Measurements from ENCODE around the gene ARHGAP22. TPM values are rescaled to one million over a fixed set of nuclear protein-coding genes. Genes with fewer than 3 reads are reported as not detected.

ARHGAP22 gene
- total and polyA plus RNA-seq, 2 experiments from 2014 or later, result 4.8 to 10.7 TPM

- TF ChIP-seq ZNF331 (CRISPR knock-in tag; IDR thresholded peaks at IDR 0.05; ENCODE audit: low read depth) (no peak), NANOG (IDR thresholded peaks at IDR 0.05; ENCODE audit: borderline replicate concordance) (no peak), POLR2AphosphoS5 (IDR thresholded peaks at IDR 0.05; ENCODE audit: low read depth) (no peak), STAT1 (IDR thresholded peaks at IDR 0.05; ENCODE audit: unreplicated experiment) (no peak), ETS1 (IDR thresholded peaks at IDR 0.05) (no peak), EZH2 (IDR thresholded peaks at IDR 0.05; ENCODE audit: low read depth, unreplicated experiment) (no peak), ZNF114 (CRISPR knock-in tag; IDR thresholded peaks at IDR 0.05) (no peak), CREB1 (CRISPR knock-in tag; IDR thresholded peaks at IDR 0.05; ENCODE audit: low read depth) (no peak), EZH2phosphoT487 (IDR thresholded peaks at IDR 0.05; ENCODE audit: unreplicated experiment) (no peak), JUNB (IDR thresholded peaks at IDR 0.05; ENCODE audit: unreplicated experiment) (no peak)
- TF ChIP-seq, protein P1, sequence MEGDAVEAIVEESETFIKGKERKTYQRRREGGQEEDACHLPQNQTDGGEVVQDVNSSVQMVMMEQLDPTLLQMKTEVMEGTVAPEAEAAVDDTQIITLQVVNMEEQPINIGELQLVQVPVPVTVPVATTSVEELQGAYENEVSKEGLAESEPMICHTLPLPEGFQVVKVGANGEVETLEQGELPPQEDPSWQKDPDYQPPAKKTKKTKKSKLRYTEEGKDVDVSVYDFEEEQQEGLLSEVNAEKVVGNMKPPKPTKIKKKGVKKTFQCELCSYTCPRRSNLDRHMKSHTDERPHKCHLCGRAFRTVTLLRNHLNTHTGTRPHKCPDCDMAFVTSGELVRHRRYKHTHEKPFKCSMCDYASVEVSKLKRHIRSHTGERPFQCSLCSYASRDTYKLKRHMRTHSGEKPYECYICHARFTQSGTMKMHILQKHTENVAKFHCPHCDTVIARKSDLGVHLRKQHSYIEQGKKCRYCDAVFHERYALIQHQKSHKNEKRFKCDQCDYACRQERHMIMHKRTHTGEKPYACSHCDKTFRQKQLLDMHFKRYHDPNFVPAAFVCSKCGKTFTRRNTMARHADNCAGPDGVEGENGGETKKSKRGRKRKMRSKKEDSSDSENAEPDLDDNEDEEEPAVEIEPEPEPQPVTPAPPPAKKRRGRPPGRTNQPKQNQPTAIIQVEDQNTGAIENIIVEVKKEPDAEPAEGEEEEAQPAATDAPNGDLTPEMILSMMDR (conservative IDR thresholded peaks at IDR 0.05; ENCODE audit: low read depth in 2 of 2), result no peak
- TF ChIP-seq, protein P2, sequence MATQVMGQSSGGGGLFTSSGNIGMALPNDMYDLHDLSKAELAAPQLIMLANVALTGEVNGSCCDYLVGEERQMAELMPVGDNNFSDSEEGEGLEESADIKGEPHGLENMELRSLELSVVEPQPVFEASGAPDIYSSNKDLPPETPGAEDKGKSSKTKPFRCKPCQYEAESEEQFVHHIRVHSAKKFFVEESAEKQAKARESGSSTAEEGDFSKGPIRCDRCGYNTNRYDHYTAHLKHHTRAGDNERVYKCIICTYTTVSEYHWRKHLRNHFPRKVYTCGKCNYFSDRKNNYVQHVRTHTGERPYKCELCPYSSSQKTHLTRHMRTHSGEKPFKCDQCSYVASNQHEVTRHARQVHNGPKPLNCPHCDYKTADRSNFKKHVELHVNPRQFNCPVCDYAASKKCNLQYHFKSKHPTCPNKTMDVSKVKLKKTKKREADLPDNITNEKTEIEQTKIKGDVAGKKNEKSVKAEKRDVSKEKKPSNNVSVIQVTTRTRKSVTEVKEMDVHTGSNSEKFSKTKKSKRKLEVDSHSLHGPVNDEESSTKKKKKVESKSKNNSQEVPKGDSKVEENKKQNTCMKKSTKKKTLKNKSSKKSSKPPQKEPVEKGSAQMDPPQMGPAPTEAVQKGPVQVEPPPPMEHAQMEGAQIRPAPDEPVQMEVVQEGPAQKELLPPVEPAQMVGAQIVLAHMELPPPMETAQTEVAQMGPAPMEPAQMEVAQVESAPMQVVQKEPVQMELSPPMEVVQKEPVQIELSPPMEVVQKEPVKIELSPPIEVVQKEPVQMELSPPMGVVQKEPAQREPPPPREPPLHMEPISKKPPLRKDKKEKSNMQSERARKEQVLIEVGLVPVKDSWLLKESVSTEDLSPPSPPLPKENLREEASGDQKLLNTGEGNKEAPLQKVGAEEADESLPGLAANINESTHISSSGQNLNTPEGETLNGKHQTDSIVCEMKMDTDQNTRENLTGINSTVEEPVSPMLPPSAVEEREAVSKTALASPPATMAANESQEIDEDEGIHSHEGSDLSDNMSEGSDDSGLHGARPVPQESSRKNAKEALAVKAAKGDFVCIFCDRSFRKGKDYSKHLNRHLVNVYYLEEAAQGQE (IDR thresholded peaks at IDR 0.05; ENCODE audit: unreplicated experiment), result no peak
- TF ChIP-seq, protein P3, sequence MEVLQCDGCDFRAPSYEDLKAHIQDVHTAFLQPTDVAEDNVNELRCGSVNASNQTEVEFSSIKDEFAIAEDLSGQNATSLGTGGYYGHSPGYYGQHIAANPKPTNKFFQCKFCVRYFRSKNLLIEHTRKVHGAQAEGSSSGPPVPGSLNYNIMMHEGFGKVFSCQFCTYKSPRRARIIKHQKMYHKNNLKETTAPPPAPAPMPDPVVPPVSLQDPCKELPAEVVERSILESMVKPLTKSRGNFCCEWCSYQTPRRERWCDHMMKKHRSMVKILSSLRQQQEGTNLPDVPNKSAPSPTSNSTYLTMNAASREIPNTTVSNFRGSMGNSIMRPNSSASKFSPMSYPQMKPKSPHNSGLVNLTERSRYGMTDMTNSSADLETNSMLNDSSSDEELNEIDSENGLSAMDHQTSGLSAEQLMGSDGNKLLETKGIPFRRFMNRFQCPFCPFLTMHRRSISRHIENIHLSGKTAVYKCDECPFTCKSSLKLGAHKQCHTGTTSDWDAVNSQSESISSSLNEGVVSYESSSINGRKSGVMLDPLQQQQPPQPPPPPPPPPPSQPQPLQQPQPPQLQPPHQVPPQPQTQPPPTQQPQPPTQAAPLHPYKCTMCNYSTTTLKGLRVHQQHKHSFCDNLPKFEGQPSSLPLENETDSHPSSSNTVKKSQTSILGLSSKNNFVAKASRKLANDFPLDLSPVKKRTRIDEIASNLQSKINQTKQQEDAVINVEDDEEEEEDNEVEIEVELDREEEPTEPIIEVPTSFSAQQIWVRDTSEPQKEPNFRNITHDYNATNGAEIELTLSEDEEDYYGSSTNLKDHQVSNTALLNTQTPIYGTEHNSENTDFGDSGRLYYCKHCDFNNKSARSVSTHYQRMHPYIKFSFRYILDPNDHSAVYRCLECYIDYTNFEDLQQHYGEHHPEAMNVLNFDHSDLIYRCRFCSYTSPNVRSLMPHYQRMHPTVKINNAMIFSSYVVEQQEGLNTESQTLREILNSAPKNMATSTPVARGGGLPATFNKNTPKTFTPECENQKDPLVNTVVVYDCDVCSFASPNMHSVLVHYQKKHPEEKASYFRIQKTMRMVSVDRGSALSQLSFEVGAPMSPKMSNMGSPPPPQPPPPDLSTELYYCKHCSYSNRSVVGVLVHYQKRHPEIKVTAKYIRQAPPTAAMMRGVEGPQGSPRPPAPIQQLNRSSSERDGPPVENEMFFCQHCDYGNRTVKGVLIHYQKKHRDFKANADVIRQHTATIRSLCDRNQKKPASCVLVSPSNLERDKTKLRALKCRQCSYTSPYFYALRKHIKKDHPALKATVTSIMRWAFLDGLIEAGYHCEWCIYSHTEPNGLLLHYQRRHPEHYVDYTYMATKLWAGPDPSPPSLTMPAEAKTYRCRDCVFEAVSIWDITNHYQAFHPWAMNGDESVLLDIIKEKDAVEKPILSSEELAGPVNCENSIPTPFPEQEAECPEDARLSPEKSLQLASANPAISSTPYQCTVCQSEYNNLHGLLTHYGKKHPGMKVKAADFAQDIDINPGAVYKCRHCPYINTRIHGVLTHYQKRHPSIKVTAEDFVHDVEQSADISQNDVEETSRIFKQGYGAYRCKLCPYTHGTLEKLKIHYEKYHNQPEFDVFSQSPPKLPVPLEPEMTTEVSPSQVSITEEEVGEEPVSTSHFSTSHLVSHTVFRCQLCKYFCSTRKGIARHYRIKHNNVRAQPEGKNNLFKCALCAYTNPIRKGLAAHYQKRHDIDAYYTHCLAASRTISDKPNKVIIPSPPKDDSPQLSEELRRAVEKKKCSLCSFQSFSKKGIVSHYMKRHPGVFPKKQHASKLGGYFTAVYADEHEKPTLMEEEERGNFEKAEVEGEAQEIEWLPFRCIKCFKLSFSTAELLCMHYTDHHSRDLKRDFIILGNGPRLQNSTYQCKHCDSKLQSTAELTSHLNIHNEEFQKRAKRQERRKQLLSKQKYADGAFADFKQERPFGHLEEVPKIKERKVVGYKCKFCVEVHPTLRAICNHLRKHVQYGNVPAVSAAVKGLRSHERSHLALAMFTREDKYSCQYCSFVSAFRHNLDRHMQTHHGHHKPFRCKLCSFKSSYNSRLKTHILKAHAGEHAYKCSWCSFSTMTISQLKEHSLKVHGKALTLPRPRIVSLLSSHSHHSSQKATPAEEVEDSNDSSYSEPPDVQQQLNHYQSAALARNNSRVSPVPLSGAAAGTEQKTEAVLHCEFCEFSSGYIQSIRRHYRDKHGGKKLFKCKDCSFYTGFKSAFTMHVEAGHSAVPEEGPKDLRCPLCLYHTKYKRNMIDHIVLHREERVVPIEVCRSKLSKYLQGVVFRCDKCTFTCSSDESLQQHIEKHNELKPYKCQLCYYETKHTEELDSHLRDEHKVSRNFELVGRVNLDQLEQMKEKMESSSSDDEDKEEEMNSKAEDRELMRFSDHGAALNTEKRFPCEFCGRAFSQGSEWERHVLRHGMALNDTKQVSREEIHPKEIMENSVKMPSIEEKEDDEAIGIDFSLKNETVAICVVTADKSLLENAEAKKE (CRISPR knock-in tag; IDR thresholded peaks at IDR 0.05), result no peak
- Mint-ChIP-seq H3K9me3 (no peaks in the 10 kb centered on the region), H3K36me3 (ENCODE audit: low read depth) (no peaks in the 10 kb centered on the region; the same call in 2 of the 3 replicates), H3K27me3 (ENCODE audit: insufficient read depth, low read depth, poor library complexity) (peaks cover 11% of the 10 kb centered on the region), H3K27ac (no peak overlapping the region), H3K4me3 (no peak overlapping the region), H3K4me1 (peaks cover 47% of the 10 kb centered on the region)
- H3K27ac ChIP-seq (ENCODE audit: low read depth), result no peak overlapping the region
- H3K9me2 ChIP-seq (ENCODE audit: insufficient read depth), result peaks cover 15% of the 10 kb centered on the region; the same call in 1 of the 2 replicates
- H3K79me2 ChIP-seq (replicated peaks; ENCODE audit: insufficient read depth), result no peaks in the 10 kb centered on the region
- no peaks in the 10 kb centered on the region for H4K20me1 ChIP-seq (replicated peaks; ENCODE audit: insufficient read depth)
- ATAC-seq, result no peak
- H3K36me3 ChIP-seq (ENCODE audit: insufficient read depth), result no peaks in the 10 kb centered on the region
- no peak overlapping the region for H3K4me3 ChIP-seq
- H3K4me1 ChIP-seq (ENCODE audit: insufficient read depth), result peaks cover 35% of the 10 kb centered on the region
- no peak overlapping the region for H2AFZ ChIP-seq
- H3K4me2 ChIP-seq, result no peak overlapping the region
- no peaks in the 10 kb centered on the region for H3K27me3 ChIP-seq (ENCODE audit: insufficient read depth)
- H3F3A ChIP-seq (replicated peaks; ENCODE audit: low read depth), result no peaks in the 10 kb centered on the region; the same call in 1 of the 2 replicates
- DNase-seq (ENCODE audit: low spot score), result no peak
Measured at GRCh38 chr10:48541144-48541795, 63.6 kb downstream of the ARHGAP22 start.

Measured in GM23338 (cell line).